ENCODE results near the gene NEK7. TPM values are rescaled to one million over a fixed set of nuclear protein-coding genes. Genes with fewer than 3 reads are reported as not detected.

NEK7 gene
- total RNA-seq, 4 donors from 2014 or later: 123 to 219 (median 141) TPM

- H3K4me3 ChIP-seq: no peak overlapping the region
- no peaks in the 10 kb centered on the region for H3K27me3 ChIP-seq
- H3K27ac ChIP-seq: no peak overlapping the region
- H3K9me3 ChIP-seq: no peaks in the 10 kb centered on the region
- peaks cover 0 to 14% (median 0%) of the 10 kb centered on the region in 4 donors for H3K4me1 ChIP-seq
- H3K36me3 ChIP-seq: peaks cover 0 to 5% (median 0%) of the 10 kb centered on the region in 3 donors
- 80 to 81% methylated on average over 3 of the region's 3 CpGs for WGBS, 2 donors
- DNase-seq (ENCODE audit: low spot score in 2 of 2): no peak
- TF ChIP-seq CTCF (IDR thresholded peaks at IDR 0.05): no peak
- no peak for TF ChIP-seq EP300 (IDR thresholded peaks at IDR 0.05)
- TF ChIP-seq POLR2A (IDR thresholded peaks at IDR 0.05): no peak
Observed at GRCh38 chr1:198259333-198260074, 102.7 kb downstream of the NEK7 start.

DNA sequence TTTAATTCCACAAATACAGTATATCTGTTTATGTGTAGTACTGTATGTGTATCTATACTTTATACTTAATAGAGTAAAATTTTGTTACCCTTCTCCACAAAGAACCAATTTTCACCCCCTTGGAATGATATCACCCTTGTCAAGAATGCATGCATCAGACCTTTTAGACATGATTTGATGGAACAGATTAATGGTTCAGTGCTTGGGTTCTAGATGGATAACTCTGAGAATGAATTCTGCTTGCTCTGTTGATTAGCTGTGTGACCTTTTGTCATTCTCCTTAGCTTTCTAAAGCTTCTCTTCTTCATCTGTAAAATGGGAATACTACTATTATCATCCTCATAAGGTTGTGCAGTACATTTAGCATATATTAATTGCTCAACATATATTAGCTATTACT lies 105.1 kb downstream of the NEK7 start:
- no peak for TF ChIP-seq EP300 (IDR thresholded peaks at IDR 0.05)
- TF ChIP-seq POLR2A (IDR thresholded peaks at IDR 0.05): no peak
- TF ChIP-seq CTCF (IDR thresholded peaks at IDR 0.05): no peak
- no peaks in the 10 kb centered on the region for H3K9me3 ChIP-seq

GRCh38 chr1:198263186-198263585 lies 106.4 kb downstream of the NEK7 start:
- Histone ChIP-seq H3K27ac (no peak overlapping the region), H3K4me3 (no peak overlapping the region), H3K4me1 (peaks cover 0 to 11% (median 0%) of the 10 kb centered on the region in 4 donors), H3K27me3 (no peaks in the 10 kb centered on the region), H3K36me3 (peaks cover 0 to 18% (median 0%) of the 10 kb centered on the region in 3 donors), H3K9me3 (no peaks in the 10 kb centered on the region)
- DNase-seq (ENCODE audit: low spot score in 2 of 2): no peak
- no peak for TF ChIP-seq POLR2A (IDR thresholded peaks at IDR 0.05)
- TF ChIP-seq CTCF (IDR thresholded peaks at IDR 0.05): no peak
- no peak for TF ChIP-seq EP300 (IDR thresholded peaks at IDR 0.05)
- 90% methylated on average over 5 of the region's 5 CpGs for WGBS, 2 donors

More for the DNA sequence above, 105.1 kb downstream of the NEK7 start:
- Histone ChIP-seq H3K4me3 (no peak overlapping the region), H3K27ac (no peak overlapping the region), H3K27me3 (no peaks in the 10 kb centered on the region), H3K4me1 (peaks cover 0 to 11% (median 0%) of the 10 kb centered on the region in 4 donors), H3K36me3 (peaks cover 0 to 18% (median 0%) of the 10 kb centered on the region in 3 donors)
- no peak for DNase-seq (ENCODE audit: low spot score in 2 of 2)

GRCh38 chr1:198264282-198264681 lies 107.5 kb downstream of the NEK7 start:
- TF ChIP-seq CTCF (IDR thresholded peaks at IDR 0.05): no peak
- TF ChIP-seq POLR2A (IDR thresholded peaks at IDR 0.05): no peak
- TF ChIP-seq EP300 (IDR thresholded peaks at IDR 0.05): no peak
- Histone ChIP-seq H3K27me3 (no peaks in the 10 kb centered on the region), H3K36me3 (peaks cover 0 to 18% (median 0%) of the 10 kb centered on the region in 3 donors), H3K4me1 (peaks cover 0 to 21% (median 3%) of the 10 kb centered on the region in 4 donors), H3K27ac (no peak overlapping the region), H3K9me3 (no peaks in the 10 kb centered on the region), H3K4me3 (no peak overlapping the region)
- no peak for DNase-seq (ENCODE audit: low spot score in 2 of 2)

DNA sequence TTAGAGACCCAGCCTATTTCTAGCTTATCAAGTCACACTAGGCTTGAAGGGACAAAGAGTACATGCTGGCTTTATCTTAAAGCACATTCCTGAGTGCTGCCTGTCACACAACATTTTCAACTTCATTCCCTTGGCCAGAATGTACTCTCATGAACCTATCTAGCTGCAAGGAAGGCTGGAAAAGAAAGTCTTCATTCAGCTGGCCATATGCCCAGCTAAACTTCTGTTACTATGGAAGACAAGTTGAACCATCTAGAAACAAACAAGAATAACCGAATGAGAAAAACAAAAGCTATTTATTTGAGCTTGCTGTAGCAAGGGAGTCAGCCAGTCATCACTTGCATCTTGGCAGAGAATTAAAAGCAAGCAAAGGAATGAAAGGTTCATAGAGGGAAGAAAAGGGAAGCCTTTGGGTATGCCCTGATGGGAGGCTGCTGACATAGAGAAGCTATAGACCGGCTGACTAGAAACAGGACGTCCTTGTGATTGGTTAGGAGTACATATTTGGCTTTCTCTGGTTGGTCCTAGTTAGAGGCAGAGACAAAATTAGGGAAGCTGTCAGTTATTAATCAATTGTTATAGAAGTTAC lies 108.4 kb downstream of the NEK7 start:
- H3K9me3 ChIP-seq: no peaks in the 10 kb centered on the region
- WGBS, 2 donors: 56 to 58% methylated on average over 3 of the region's 3 CpGs
- H3K27ac ChIP-seq: no peak overlapping the region
- H3K36me3 ChIP-seq: peaks cover 0 to 18% (median 0%) of the 10 kb centered on the region in 3 donors
- peaks cover 0 to 22% (median 3%) of the 10 kb centered on the region in 4 donors for H3K4me1 ChIP-seq
- no peak for DNase-seq (ENCODE audit: low spot score in 2 of 2)
- no peaks in the 10 kb centered on the region for H3K27me3 ChIP-seq
- H3K4me3 ChIP-seq: no peak overlapping the region
- TF ChIP-seq POLR2A (IDR thresholded peaks at IDR 0.05): no peak

Data from tibial nerve (tissue), 4 donors.